Measurements from ENCODE around the gene ANKRD13D. TPM values are rescaled to one million over a fixed set of nuclear protein-coding genes. Genes with fewer than 3 reads are reported as not detected.

Gene ANKRD13D
- total RNA-seq, 1 donor = 34.4 TPM

DNA sequence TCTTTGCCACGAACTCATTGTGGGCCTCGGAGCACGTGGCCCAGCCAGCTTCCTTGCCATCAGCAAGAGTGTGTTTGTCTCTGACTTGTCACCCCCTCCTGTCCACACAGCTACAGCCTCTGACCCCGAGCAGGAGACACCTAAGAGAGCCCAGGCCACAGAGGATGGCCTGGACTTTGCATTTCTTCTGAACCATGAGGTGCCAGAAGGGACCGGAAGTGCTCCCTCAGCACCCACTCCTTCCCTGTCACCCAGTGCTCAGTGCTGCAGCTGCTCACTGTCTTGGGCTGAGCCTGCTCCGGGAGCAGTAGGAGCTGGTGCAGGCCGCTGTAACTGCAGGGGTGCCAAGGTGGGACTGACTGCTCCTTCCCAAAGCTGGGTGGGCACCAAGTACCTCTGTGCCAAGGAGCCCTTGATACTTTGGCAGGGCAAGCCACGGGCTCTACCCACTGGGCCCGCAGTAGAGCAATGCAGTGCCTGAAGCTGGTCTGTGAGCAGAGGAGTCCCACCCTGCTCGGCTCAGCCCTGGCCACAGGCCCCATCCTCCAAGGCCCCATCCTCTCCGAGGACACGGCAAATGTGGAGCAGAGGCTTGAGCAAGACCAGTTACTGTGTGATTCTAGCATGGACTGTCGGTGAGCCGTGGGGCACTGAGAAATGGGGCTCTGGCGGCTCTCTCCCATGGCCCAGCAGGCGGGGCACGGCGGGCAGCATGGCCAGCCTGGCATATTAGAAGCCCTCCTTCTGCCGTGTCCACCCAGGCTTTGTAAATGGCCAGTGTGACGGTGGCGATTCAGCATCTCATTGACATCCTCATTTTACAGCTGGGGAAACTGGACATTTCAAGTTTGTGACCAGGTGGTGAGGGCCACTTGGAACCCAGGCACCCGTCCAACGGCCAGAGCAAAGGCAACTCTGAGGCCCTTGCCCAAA is 16.5 kb upstream of the ANKRD13D start:
- no peak overlapping the region for H2AFZ ChIP-seq (ENCODE audit: low read length)
- H3K4me1 ChIP-seq (ENCODE audit: insufficient read depth, low read length) = peaks cover 61% of the 10 kb centered on the region
- H3K4me2 ChIP-seq (ENCODE audit: insufficient read depth, low read length) = no peak overlapping the region
- TF ChIP-seq, protein P1, sequence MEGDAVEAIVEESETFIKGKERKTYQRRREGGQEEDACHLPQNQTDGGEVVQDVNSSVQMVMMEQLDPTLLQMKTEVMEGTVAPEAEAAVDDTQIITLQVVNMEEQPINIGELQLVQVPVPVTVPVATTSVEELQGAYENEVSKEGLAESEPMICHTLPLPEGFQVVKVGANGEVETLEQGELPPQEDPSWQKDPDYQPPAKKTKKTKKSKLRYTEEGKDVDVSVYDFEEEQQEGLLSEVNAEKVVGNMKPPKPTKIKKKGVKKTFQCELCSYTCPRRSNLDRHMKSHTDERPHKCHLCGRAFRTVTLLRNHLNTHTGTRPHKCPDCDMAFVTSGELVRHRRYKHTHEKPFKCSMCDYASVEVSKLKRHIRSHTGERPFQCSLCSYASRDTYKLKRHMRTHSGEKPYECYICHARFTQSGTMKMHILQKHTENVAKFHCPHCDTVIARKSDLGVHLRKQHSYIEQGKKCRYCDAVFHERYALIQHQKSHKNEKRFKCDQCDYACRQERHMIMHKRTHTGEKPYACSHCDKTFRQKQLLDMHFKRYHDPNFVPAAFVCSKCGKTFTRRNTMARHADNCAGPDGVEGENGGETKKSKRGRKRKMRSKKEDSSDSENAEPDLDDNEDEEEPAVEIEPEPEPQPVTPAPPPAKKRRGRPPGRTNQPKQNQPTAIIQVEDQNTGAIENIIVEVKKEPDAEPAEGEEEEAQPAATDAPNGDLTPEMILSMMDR (IDR thresholded peaks at IDR 0.05; ENCODE audit: extremely low read depth, low read depth, low read length) = no peak
- peak overlapping the region; percentile 1 for H3K27ac ChIP-seq (ENCODE audit: low read depth, low read length)
- H3K27me3 ChIP-seq (ENCODE audit: insufficient read depth, low read length) = no peaks in the 10 kb centered on the region
- peaks cover 8% of the 10 kb centered on the region for H3K36me3 ChIP-seq (ENCODE audit: insufficient read depth, low read length)
- no peaks in the 10 kb centered on the region for H3K9me3 ChIP-seq (ENCODE audit: low read depth, low read length)
- H3K4me3 ChIP-seq (ENCODE audit: insufficient read depth, low read length) = no peak overlapping the region
- H4K20me1 ChIP-seq (ENCODE audit: insufficient read depth, low read length) = peaks cover 48% of the 10 kb centered on the region
- peak; percentile 87 for DNase-seq (ENCODE audit: insufficient read length, low spot score, missing footprints)
- peaks cover 100% of the 10 kb centered on the region for H3K79me2 ChIP-seq (ENCODE audit: insufficient read depth, low read length)

DNA sequence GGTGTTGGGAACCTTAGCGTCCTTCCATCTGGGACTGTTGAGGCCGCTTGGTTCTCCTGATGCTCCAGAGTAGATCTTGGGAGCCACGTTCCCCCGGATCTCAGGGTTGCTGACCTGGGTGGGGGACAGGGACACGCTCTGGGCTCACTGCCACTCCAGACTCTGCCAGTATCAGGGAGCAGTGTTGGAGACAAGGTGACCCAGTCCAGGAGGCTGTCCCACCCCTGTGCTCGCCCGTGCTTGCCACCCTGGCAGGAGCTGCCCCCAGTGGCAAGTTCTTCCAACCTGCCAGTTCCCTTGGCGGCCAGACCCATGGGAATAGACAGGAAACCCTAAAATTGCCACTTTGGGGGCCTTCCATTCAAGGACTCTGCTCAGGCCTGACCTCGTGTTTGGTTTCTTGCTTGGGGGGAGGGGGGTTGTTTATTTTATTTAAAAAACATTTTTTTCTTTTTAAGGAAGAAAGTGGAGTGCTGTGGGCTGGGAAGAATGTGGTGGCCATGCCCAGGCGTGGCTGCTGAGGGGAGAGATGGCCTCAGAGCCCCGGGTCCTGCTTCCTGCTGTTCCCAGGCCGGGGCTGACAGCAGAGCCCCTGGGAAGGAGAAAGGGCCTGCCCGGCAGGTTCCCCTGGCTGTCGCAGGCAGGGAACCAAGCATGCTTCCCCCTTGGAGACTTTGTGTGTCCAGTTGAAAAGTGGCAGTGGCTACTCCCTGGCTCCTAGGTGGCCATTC is 15.7 kb upstream of the ANKRD13D start:
- H3K27me3 ChIP-seq (ENCODE audit: insufficient read depth, low read length) = no peaks in the 10 kb centered on the region
- no peak overlapping the region for H3K4me3 ChIP-seq (ENCODE audit: insufficient read depth, low read length)
- no peak overlapping the region for H2AFZ ChIP-seq (ENCODE audit: low read length)
- peak; percentile 92 for DNase-seq (ENCODE audit: insufficient read length, low spot score, missing footprints)
- H3K9me3 ChIP-seq (ENCODE audit: low read depth, low read length) = no peaks in the 10 kb centered on the region
- H3K4me1 ChIP-seq (ENCODE audit: insufficient read depth, low read length) = peaks cover 58% of the 10 kb centered on the region
- TF ChIP-seq, protein P1 (IDR thresholded peaks at IDR 0.05; ENCODE audit: extremely low read depth, low read depth, low read length) = no peak
- H3K27ac ChIP-seq (ENCODE audit: low read depth, low read length) = peak overlapping the region; percentile 1
- peaks cover 40% of the 10 kb centered on the region for H4K20me1 ChIP-seq (ENCODE audit: insufficient read depth, low read length)
- peaks cover 100% of the 10 kb centered on the region for H3K79me2 ChIP-seq (ENCODE audit: insufficient read depth, low read length)
- H3K4me2 ChIP-seq (ENCODE audit: insufficient read depth, low read length) = no peak overlapping the region
- H3K36me3 ChIP-seq (ENCODE audit: insufficient read depth, low read length) = peaks cover 6% of the 10 kb centered on the region

DNA sequence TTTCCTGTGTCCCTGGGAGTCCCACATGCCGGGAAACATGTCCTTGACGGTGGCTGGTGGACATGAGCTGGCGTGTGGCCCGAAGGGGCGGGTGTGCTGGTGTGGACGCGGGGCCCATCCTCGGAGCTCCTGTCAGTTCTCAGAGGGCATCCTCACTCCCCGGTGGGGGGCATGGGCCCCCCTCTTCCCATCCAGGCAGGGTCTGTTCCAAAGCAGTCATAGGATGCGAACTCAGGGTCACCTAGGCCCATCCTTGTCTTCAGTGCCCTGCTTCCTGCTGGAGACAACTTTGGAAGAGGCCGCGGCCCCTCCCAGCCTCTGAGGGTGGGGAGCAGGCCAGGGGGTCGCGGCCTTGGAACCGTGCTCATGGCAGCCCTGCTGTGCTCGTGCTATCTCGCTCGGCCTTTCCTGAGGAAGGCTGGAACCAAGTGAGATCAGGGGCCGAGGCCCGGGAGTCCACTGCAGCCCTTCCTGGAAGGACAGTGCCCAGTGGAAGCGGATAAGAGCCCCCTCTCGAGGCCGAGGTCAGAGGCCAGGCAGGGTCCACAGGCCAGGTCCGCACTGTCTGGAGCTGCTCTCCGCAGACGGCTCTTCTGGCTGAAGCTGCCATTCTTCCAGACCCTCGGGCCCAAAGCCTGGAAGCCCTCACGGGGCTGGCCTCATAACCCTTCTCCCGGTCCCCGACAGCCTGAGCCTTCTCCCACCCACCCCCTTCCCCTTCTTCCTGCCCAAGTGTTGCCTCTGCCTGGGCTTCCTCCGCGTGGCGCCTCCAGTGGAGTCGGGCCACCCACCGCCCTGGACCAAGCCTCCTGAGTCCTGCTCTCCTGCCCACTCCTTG is 14.1 kb upstream of the ANKRD13D start:
- Histone ChIP-seq H3K79me2 (ENCODE audit: insufficient read depth, low read length) (peaks cover 97% of the 10 kb centered on the region), H3K9me3 (ENCODE audit: low read depth, low read length) (no peaks in the 10 kb centered on the region)

More for the DNA sequence above, 14.1 kb upstream of the ANKRD13D start:
- Histone ChIP-seq H3K4me3 (ENCODE audit: insufficient read depth, low read length) (no peak overlapping the region), H4K20me1 (ENCODE audit: insufficient read depth, low read length) (peaks cover 26% of the 10 kb centered on the region), H3K27ac (ENCODE audit: low read depth, low read length) (no peak overlapping the region), H3K36me3 (ENCODE audit: insufficient read depth, low read length) (peaks cover 9% of the 10 kb centered on the region), H3K27me3 (ENCODE audit: insufficient read depth, low read length) (no peaks in the 10 kb centered on the region), H3K4me2 (ENCODE audit: insufficient read depth, low read length) (no peak overlapping the region), H2AFZ (ENCODE audit: low read length) (no peak overlapping the region), H3K4me1 (ENCODE audit: insufficient read depth, low read length) (peaks cover 51% of the 10 kb centered on the region)
- DNase-seq (ENCODE audit: insufficient read length, low spot score, missing footprints) = peak; percentile 62
- TF ChIP-seq, protein P1 (IDR thresholded peaks at IDR 0.05; ENCODE audit: extremely low read depth, low read depth, low read length) = no peak

Data from osteoblast (primary cell).